Lower lobe of right lung (tissue), 2 donors: ENCODE measurements around the gene C1QTNF9. TPM values are rescaled to one million over a fixed set of nuclear protein-coding genes. Genes with fewer than 3 reads are reported as not detected.
A peak's percentile ranks its signal among the peaks of the same experiment; 100 is the strongest.

Source experiments
- ATAC-seq, 2 donors: fragments of 200-7000 bp; cut with Tn5 transposase; one replicate each; pipeline ENCODE4 v1.9.1; 2020 to 2022; ENCODE audit warnings: mild to moderate bottlenecking in 2 of 2, moderate library complexity in 2 of 2
- DNase-seq: peaks from one replicate; pipeline ENCODE4 v3.0.0-alpha.2; 2020
- H3K27ac ChIP-seq: fragments of 200-600 bp; one replicate; pipeline ENCODE4 v1.8.0; 2022
- H3K27me3 ChIP-seq: fragments of 200-600 bp; one replicate; pipeline ENCODE4 v1.8.0; 2022; ENCODE audit warnings: low read depth
- H3K36me3 ChIP-seq: fragments of 200-600 bp; one replicate; pipeline ENCODE4 v1.8.0; 2022; ENCODE audit warnings: mild to moderate bottlenecking
- H3K4me1 ChIP-seq: fragments of 200-600 bp; one replicate; pipeline ENCODE4 v1.8.0; 2022
- H3K4me3 ChIP-seq: fragments of 200-600 bp; one replicate; pipeline ENCODE4 v1.8.0; 2022; ENCODE audit warnings: mild to moderate bottlenecking
- H3K9me3 ChIP-seq: fragments of 200-600 bp; one replicate; pipeline ENCODE4 v1.8.0; 2022
- CTCF ChIP-seq: fragments of 200-600 bp; IDR thresholded peaks from one replicate; pipeline ENCODE4 v1.8.0; 2022; ENCODE audit warnings: antibody characterized with exemption, mild to moderate bottlenecking
- intact Hi-C: fragments of 100-400 bp; cut with DNase I; formaldehyde crosslinking; loops from one replicate; pipeline ENCODE4 v1.11.0; 2022
- total RNA-seq: library from RNA; stranded (reverse); fragmentation: NEBNext Ultra II Directional; extraction: Animal tissue kit (Norgen Biotek cat#: 25700); gene quantifications from one replicate; pipeline ENCODE4 v1.2.1, GENCODE V29; 2021
- donor health status: DM: no; HTN: yes; CAD: no; lungs with severe emphysema.

C1QTNF9 gene
- total RNA-seq, 1 donor from 2014 or later, result not detected

GRCh38 chr13:24301911-24302310 is 7.5 kb upstream of the C1QTNF9 start:
- no peak for ATAC-seq
- H3K27me3 ChIP-seq, result no peaks in the 10 kb centered on the region
- TF ChIP-seq CTCF, result no peak
- intact Hi-C loops, result no loop called here
- peaks cover 87% of the 10 kb centered on the region for H3K36me3 ChIP-seq
- no peak for DNase-seq
- H3K27ac ChIP-seq, result no peak overlapping the region
- H3K4me1 ChIP-seq, result peaks cover 10% of the 10 kb centered on the region
- no peaks in the 10 kb centered on the region for H3K9me3 ChIP-seq
- H3K4me3 ChIP-seq, result no peak overlapping the region

- Histone ChIP-seq H3K4me3 (no peak overlapping the region), H3K27ac (no peak overlapping the region), H3K4me1 (peaks cover 23% of the 10 kb centered on the region), H3K36me3 (peaks cover 60% of the 10 kb centered on the region), H3K27me3 (no peaks in the 10 kb centered on the region), H3K9me3 (no peaks in the 10 kb centered on the region)
- no peak for TF ChIP-seq CTCF
- intact Hi-C loops, result no loop called here
- no peak for DNase-seq
- ATAC-seq, result no peak
Observed at GRCh38 chr13:24304620-24305019, 4.8 kb upstream of the C1QTNF9 start.

GRCh38 chr13:24306632-24307031 is 2.7 kb upstream of the C1QTNF9 start:
- intact Hi-C loops, result no loop called here
- Histone ChIP-seq H3K9me3 (no peaks in the 10 kb centered on the region), H3K36me3 (peaks cover 40% of the 10 kb centered on the region), H3K27ac (no peak overlapping the region), H3K4me3 (no peak overlapping the region), H3K27me3 (no peaks in the 10 kb centered on the region), H3K4me1 (peaks cover 23% of the 10 kb centered on the region)
- no peak for TF ChIP-seq CTCF
- ATAC-seq, result peak in 1 of 2 donors; percentile 51
- no peak for DNase-seq

- H3K27ac ChIP-seq, result peak overlapping the region; percentile 33
- H3K27me3 ChIP-seq, result no peaks in the 10 kb centered on the region
- peak; percentile 73 for DNase-seq
- peaks cover 32% of the 10 kb centered on the region for H3K36me3 ChIP-seq
- peaks cover 23% of the 10 kb centered on the region for H3K4me1 ChIP-seq
- no peaks in the 10 kb centered on the region for H3K9me3 ChIP-seq
- TF ChIP-seq CTCF, result no peak
- ATAC-seq, result peak; percentile 93 to 96
- intact Hi-C loops, result no loop called here
- no peak overlapping the region for H3K4me3 ChIP-seq
Observed at GRCh38 chr13:24307211-24308067, 1.9 kb upstream of the C1QTNF9 start.

GRCh38 chr13:24308068-24308445 is 1.3 kb upstream of the C1QTNF9 start:
- ATAC-seq, result peak; percentile 15 to 36
- Histone ChIP-seq H3K4me3 (no peak overlapping the region), H3K9me3 (no peaks in the 10 kb centered on the region), H3K36me3 (peaks cover 26% of the 10 kb centered on the region), H3K27ac (no peak overlapping the region), H3K27me3 (no peaks in the 10 kb centered on the region), H3K4me1 (peaks cover 23% of the 10 kb centered on the region)
- no peak for TF ChIP-seq CTCF
- intact Hi-C loops, result no loop called here
- DNase-seq, result no peak
